Ovary (tissue), 9 donors: ENCODE data around the gene KRT72. TPM values are rescaled to one million over a fixed set of nuclear protein-coding genes. Genes with fewer than 3 reads are reported as not detected.

Experiments used
- DNase-seq, 5 donors: peaks; one replicate each; pipeline ENCODE4 v3.0.0-alpha.2; 2019 to 2020
- H3K27ac ChIP-seq, 2 donors: fragments of 200-600 bp; one replicate each; pipeline versions ENCODE4 v1.5.1 to v1.8.0; 2019 to 2022
- H3K27me3 ChIP-seq: fragments of 200-600 bp; one replicate; pipeline ENCODE4 v1.8.0; 2022
- H3K36me3 ChIP-seq: fragments of 200-600 bp; sonication (generic); one replicate; pipeline ENCODE4 v1.5.1; 2019
- H3K4me1 ChIP-seq: one replicate; pipeline ENCODE4 v1.8.1; 2013; ENCODE audit warnings: mild to moderate bottlenecking, moderate library complexity; ENCODE audit not compliant: insufficient read depth
- H3K4me3 ChIP-seq: fragments of 200-600 bp; sonication (generic); one replicate; pipeline ENCODE4 v1.5.1; 2017
- H3K9me3 ChIP-seq, 2 donors: fragments of 200-600 bp in 1 of 2; sonication (generic) in 1 of 2; one replicate each; pipeline versions ENCODE4 v1.5.1 to v1.8.1; 2013 to 2019; ENCODE audit warnings: mild to moderate bottlenecking in 1 of 2, moderate library complexity in 1 of 2
- EP300 ChIP-seq: sonication (generic); formaldehyde crosslinking; IDR thresholded peaks from one replicate; pipeline ENCODE4 v1.6.1; 2017; ENCODE audit warnings: antibody characterized with exemption
- POLR2A ChIP-seq: fragments of 450-650 bp; IDR thresholded peaks from one replicate; pipeline ENCODE4 v1.6.1; 2017; ENCODE audit warnings: antibody characterized with exemption, mild to moderate bottlenecking, moderate library complexity
- WGBS, 3 donors: extraction: QIAGEN DNeasy Blood & Tissue Kit in 1 of 3; methylation state at CpG; one replicate each; pipeline versions ENCODE4 v1.1.5 to v1.1.7; 2013 to 2017; 5-methylcytosine and 5-hydroxymethylcytosine counted together
- intact Hi-C, 4 donors: fragments of 100-400 bp; cut with DNase I; formaldehyde crosslinking; loops; one replicate each; pipeline versions ENCODE4 v1.11.0 to v1.15.1; 2022 to 2023
- polyA plus RNA-seq, 2 donors: library from polyadenylated mRNA; stranded (reverse); fragments of 200-250 nt in 1 of 2; fragments of 350-450 nt in 1 of 2; fragmentation: Illumina TruSeq in 1 of 2; extraction: RNeasy Lipid Tissue Mini Kit (QIAGEN cat#74804) in 1 of 2; gene quantifications; one replicate each; pipeline ENCODE4 v1.2.3, GENCODE V29; 2013 to 2014
- total RNA-seq, 7 donors: library from RNA; depleted of rRNA in 2 of 7; stranded (reverse); fragments of >200 nt in 2 of 7; fragmentation: NEBNext Ultra II Directional in 3 of 7; extraction: Animal tissue kit (Norgen Biotek cat#: 25700) in 3 of 7; gene quantifications; one replicate each; pipeline versions ENCODE4 v1.1.0 to v1.2.4, GENCODE V29; 2016 to 2023
- TF ChIP-seq, protein P1 (sequence below), 3 donors: fragments of 450-650 bp in 2 of 3; fragments of 200-600 bp in 1 of 3; IDR thresholded peaks; one replicate each; pipeline versions ENCODE4 v1.5.1 to v1.8.0; 2016 to 2022; ENCODE audit warnings: antibody characterized with exemption in 3 of 3, mild to moderate bottlenecking in 1 of 3
- donor health status: DM: no; HTN: no; CAD: no; lungs with moderate emphysema.
- donor health status: DM: no; HTN: no; CAD: no.
- donor health status: Bipolar disorder and iron deficiency.
- donor health status: DM: yes; HTN: yes; CAD: no.
- donor health status: DM: no; HTN: no; CAD: no.
- donor health status: DM: yes; HTN: yes; CAD: no.

Gene KRT72
- total and polyA plus RNA-seq, 9 donors = not detected

DNA sequence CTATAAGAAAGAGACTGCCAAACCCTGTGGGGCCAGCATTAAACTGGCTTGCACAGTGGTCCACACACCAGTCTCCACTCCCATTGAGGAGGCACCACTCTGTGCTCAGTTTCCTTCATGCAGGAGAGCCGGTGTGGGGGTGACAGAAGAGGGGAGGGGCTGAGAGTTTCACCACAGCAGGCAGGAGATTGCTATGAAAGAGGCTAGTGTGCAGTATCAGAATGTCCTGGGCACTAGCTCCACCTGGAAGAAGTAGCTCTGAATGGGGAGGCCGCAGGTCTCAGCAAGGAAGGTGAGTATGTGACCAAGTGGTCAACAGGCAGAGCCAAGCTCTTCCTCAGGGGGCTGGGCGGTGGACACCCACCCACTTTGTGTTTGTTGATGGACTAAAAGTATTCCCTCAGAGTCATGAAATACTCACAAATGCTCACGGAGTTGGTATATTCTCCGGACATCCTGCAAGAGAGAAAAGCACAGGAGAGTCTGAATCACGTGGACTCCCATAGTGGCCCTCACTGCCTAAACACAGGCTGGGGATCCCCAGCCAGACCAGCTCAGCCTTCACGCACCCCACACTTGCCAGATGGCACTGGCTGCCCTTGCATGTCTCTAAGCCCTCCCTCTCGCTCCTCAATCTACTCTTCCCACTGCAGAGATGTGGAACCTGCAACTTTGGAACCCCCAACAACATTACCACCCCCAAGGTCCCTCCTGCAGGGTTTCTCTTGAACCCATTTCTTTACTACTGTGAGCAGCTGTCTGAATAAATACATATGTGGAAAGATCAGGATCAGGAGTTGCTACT, 7.8 kb upstream of the KRT72 start:
- Histone ChIP-seq H3K27ac (no peak overlapping the region), H3K9me3 (no peaks in the 10 kb centered on the region), H3K4me3 (no peak overlapping the region), H3K27me3 (no peaks in the 10 kb centered on the region), H3K36me3 (no peaks in the 10 kb centered on the region), H3K4me1 (no peaks in the 10 kb centered on the region)
- WGBS, 3 donors = 72 to 76% (median 73%) methylated on average over 8 of the region's 8 CpGs
- intact Hi-C loops = no loop called here
- no peak for TF ChIP-seq EP300
- TF ChIP-seq, protein P1, sequence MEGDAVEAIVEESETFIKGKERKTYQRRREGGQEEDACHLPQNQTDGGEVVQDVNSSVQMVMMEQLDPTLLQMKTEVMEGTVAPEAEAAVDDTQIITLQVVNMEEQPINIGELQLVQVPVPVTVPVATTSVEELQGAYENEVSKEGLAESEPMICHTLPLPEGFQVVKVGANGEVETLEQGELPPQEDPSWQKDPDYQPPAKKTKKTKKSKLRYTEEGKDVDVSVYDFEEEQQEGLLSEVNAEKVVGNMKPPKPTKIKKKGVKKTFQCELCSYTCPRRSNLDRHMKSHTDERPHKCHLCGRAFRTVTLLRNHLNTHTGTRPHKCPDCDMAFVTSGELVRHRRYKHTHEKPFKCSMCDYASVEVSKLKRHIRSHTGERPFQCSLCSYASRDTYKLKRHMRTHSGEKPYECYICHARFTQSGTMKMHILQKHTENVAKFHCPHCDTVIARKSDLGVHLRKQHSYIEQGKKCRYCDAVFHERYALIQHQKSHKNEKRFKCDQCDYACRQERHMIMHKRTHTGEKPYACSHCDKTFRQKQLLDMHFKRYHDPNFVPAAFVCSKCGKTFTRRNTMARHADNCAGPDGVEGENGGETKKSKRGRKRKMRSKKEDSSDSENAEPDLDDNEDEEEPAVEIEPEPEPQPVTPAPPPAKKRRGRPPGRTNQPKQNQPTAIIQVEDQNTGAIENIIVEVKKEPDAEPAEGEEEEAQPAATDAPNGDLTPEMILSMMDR (IDR thresholded peaks at IDR 0.05) = no peak
- TF ChIP-seq POLR2A = no peak
- no peak for DNase-seq

DNA sequence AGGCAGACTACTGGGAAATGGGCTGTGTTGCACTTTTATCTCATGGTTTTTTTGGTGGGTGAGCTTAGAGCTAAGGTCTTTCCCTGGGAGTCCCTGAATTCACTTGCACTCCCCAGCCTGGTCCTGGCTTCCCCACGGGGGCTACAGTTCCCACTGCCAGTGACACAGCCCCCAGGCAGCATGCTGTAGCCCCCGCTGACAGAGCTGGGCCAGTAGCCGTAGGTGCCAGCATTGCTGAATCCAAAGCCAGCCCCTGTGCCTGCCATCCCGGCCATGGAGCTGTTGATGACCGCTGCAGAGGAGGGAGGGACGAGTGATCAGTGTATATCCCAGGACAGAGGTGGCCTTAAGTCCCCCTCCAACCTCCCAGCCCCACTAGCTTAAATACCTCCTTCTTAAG, 6.9 kb upstream of the KRT72 start:
- intact Hi-C loops = no loop called here
- Histone ChIP-seq H3K4me1 (no peaks in the 10 kb centered on the region), H3K4me3 (no peak overlapping the region), H3K9me3 (no peaks in the 10 kb centered on the region), H3K27me3 (no peaks in the 10 kb centered on the region), H3K36me3 (no peaks in the 10 kb centered on the region), H3K27ac (no peak overlapping the region)
- WGBS, 3 donors = 67 to 74% (median 69%) methylated on average over 6 of the region's 6 CpGs
- TF ChIP-seq POLR2A (no peak), EP300 (no peak)
- TF ChIP-seq, protein P1 (IDR thresholded peaks at IDR 0.05) = no peak
- DNase-seq = no peak

DNA sequence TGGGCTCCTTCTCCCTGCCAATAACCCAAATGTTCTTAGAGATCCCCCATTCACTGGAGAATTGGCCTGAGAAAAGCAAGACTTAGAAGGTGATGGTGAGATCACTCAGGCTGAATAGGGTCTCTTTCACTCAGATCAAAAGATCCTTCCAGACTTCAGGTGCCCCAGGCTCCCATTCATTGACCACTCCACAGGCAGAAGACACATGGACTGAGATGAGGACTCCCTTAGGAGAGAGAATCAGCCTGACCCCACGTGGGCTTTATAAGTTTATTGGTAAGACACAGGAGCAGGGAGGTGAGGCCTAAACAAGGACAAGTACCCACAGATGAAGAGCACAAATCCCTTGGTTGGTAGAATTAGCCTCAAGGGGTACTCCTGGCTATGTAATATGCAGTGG, 6.1 kb upstream of the KRT72 start:
- Histone ChIP-seq H3K4me1 (no peaks in the 10 kb centered on the region), H3K27ac (no peak overlapping the region), H3K27me3 (no peaks in the 10 kb centered on the region), H3K9me3 (no peaks in the 10 kb centered on the region), H3K36me3 (no peaks in the 10 kb centered on the region), H3K4me3 (no peak overlapping the region)
- TF ChIP-seq POLR2A (no peak), EP300 (no peak)
- TF ChIP-seq, protein P1 (IDR thresholded peaks at IDR 0.05) = no peak
- no peak for DNase-seq
- intact Hi-C loops = no loop called here
- 41 to 57% (median 55%) methylated on average over 1 of the region's 1 CpG for WGBS, 3 donors

DNA sequence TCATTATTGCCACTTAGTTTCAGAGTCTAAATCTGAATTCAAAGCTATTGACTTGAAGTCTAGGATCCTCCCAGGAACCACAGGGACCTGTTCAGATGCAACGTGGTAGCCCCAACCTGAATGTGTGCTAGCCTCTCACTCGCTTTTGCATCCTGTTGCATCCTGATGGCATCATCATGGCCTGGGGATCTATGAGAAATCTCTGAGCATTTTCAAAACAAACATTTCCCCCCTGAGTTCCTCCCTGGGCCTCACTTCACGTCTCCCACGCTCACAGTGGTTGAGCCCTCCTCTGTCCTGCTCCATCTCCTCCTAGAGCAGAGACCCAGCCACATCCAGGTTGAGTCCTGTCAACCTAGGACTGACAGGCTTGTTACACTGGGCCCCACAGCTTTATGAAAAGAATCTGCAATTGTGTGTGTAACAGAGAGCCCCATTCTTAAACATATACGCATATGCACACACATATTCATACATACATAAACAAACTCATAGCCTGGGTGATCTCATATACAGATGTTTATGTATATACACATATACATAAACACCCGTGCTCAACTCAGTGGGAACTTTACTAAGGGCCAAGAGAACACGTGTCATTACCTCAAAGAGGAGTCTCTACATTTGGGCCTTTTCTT, 5.4 kb upstream of the KRT72 start:
- H3K4me3 ChIP-seq = no peak overlapping the region
- intact Hi-C loops = no loop called here
- no peak for DNase-seq
- H3K9me3 ChIP-seq = no peaks in the 10 kb centered on the region
- TF ChIP-seq, protein P1 (IDR thresholded peaks at IDR 0.05) = no peak
- no peak for TF ChIP-seq EP300
- TF ChIP-seq POLR2A = no peak
- 65 to 81% (median 75%) methylated on average over 7 of the region's 7 CpGs for WGBS, 3 donors
- H3K27me3 ChIP-seq = no peaks in the 10 kb centered on the region
- no peak overlapping the region for H3K27ac ChIP-seq
- H3K4me1 ChIP-seq = no peaks in the 10 kb centered on the region
- no peaks in the 10 kb centered on the region for H3K36me3 ChIP-seq
